Progenitor cell of endocrine pancreas (in vitro differentiated cells): ENCODE results near the gene PRSS33. TPM values are rescaled to one million over a fixed set of nuclear protein-coding genes. Genes with fewer than 3 reads are reported as not detected.

Source experiments
- DNase-seq: peaks from one replicate; pipeline ENCODE4 v3.0.0; 2021; ENCODE audit warnings: low spot score; ENCODE audit not compliant: unreplicated experiment
- H3K27ac Mint-ChIP-seq: 2 replicates; pipeline ENCODE4 v1.8.0; 2021; ENCODE audit warnings: mild to moderate bottlenecking, moderate library complexity, mixed read lengths
- H3K27me3 Mint-ChIP-seq: 2 replicates; pipeline ENCODE4 v1.8.0; 2021; ENCODE audit warnings: mixed read lengths
- H3K36me3 Mint-ChIP-seq: 2 replicates; pipeline ENCODE4 v1.8.0; 2022; ENCODE audit warnings: mixed read lengths; ENCODE audit not compliant: insufficient read depth
- H3K4me1 Mint-ChIP-seq: 2 replicates; pipeline ENCODE4 v1.8.0; 2021; ENCODE audit warnings: low read depth, mixed read lengths
- H3K4me3 Mint-ChIP-seq: 2 replicates; pipeline ENCODE4 v1.8.0; 2021; ENCODE audit warnings: low read depth, mild to moderate bottlenecking, moderate library complexity, mixed read lengths
- H3K9me3 Mint-ChIP-seq: 2 replicates; pipeline ENCODE4 v1.8.0; 2021; ENCODE audit warnings: low read depth, mixed read lengths
- CTCF ChIP-seq: fragments of 200-600 bp; sonication (generic); IDR thresholded peaks from one replicate; pipeline ENCODE4 v1.5.0; 2021; ENCODE audit warnings: antibody characterized with exemption, mild to moderate bottlenecking; ENCODE audit not compliant: unreplicated experiment
- total RNA-seq: library from RNA; stranded (reverse); gene quantifications from 2 replicates; pipeline ENCODE4 v1.2.1, GENCODE V29; 2021

Gene PRSS33
- total RNA-seq, 1 donor from 2014 or later = 0.31 TPM

GRCh38 chr16:2782583-2783351, 4.6 kb downstream of the PRSS33 start:
- no peaks in the 10 kb centered on the region for H3K36me3 Mint-ChIP-seq
- no peak for DNase-seq
- no peak overlapping the region for H3K27ac Mint-ChIP-seq
- no peaks in the 10 kb centered on the region for H3K9me3 Mint-ChIP-seq
- peaks cover 3% of the 10 kb centered on the region for H3K27me3 Mint-ChIP-seq
- TF ChIP-seq CTCF = peak; percentile 28
- peaks cover 17% of the 10 kb centered on the region for H3K4me1 Mint-ChIP-seq
- no peak overlapping the region for H3K4me3 Mint-ChIP-seq

- Mint-ChIP-seq H3K9me3 (no peaks in the 10 kb centered on the region), H3K4me1 (peaks cover 19% of the 10 kb centered on the region), H3K4me3 (peak overlapping the region; percentile 42), H3K27me3 (no peaks in the 10 kb centered on the region), H3K36me3 (no peaks in the 10 kb centered on the region), H3K27ac (peak overlapping the region; percentile 81)
- no peak for TF ChIP-seq CTCF
- no peak for DNase-seq
Measured at GRCh38 chr16:2779978-2780898, 7.1 kb downstream of the PRSS33 start.

- Mint-ChIP-seq H3K27ac (peak overlapping the region; percentile 99), H3K36me3 (no peaks in the 10 kb centered on the region), H3K27me3 (no peaks in the 10 kb centered on the region), H3K9me3 (no peaks in the 10 kb centered on the region), H3K4me3 (peak overlapping the region; percentile 93), H3K4me1 (peaks cover 19% of the 10 kb centered on the region)
- no peak for TF ChIP-seq CTCF
- no peak for DNase-seq
Measured at GRCh38 chr16:2779151-2779920, 8.0 kb downstream of the PRSS33 start.

GRCh38 chr16:2778630-2778958, 8.8 kb downstream of the PRSS33 start:
- no peak for DNase-seq
- H3K4me1 Mint-ChIP-seq = peaks cover 19% of the 10 kb centered on the region
- H3K4me3 Mint-ChIP-seq = peak overlapping the region; percentile 93
- no peaks in the 10 kb centered on the region for H3K36me3 Mint-ChIP-seq
- TF ChIP-seq CTCF = no peak
- H3K9me3 Mint-ChIP-seq = no peaks in the 10 kb centered on the region
- no peaks in the 10 kb centered on the region for H3K27me3 Mint-ChIP-seq
- H3K27ac Mint-ChIP-seq = peak overlapping the region; percentile 99
